SK-N-SH (cell line): ENCODE measurements around the gene CUL7. TPM values are rescaled to one million over a fixed set of nuclear protein-coding genes. Genes with fewer than 3 reads are reported as not detected.

ENCODE experiments used
- CTCF ChIA-PET: fragments of 300-600, 350-600 bp; formaldehyde crosslinking; extraction: SDS; loops from one replicate; lab custom pipeline; 2021; lab: Yijun Ruan, JAX
- POLR2A ChIA-PET: fragments of 350-600 bp; sonication (Branson Sonifier 250); formaldehyde crosslinking; extraction: SDS; loops from one replicate; lab custom pipeline; 2020; ENCODE audit warnings: antibody characterized with exemption, inconsistent platforms; lab: Yijun Ruan, JAX
- DNase-seq: peaks from one replicate; pipeline ENCODE4 v3.0.0; 2012
- H2AFZ ChIP-seq: fragments of 200-600 bp; sonication (generic); 2 replicates; pipeline ENCODE4 v1.8.1; 2016; ENCODE audit warnings: antibody characterized with exemption, mild to moderate bottlenecking, low read depth
- H3F3A ChIP-seq: fragments of 200-600 bp; sonication (generic); replicated peaks from 2 replicates; pipeline ENCODE3; 2016; ENCODE audit warnings: antibody characterized with exemption, mild to moderate bottlenecking; ENCODE audit not compliant: insufficient read depth
- H3K27ac ChIP-seq, 2 experiments: fragments of 200-500 bp in 1 of 2; fragments of 200-600 bp in 1 of 2; sonication (Bioruptor generic) in 1 of 2; sonication (generic), shearing (Covaris generic) in 1 of 2; 2 replicates each; pipeline versions ENCODE4 v1.5.1 to v1.6.1; 2014 to 2016; ENCODE audit warnings: low read depth in 2 of 2, inconsistent platforms in 1 of 2, low read length in 1 of 2, mild to moderate bottlenecking in 1 of 2, mixed read lengths in 1 of 2
- H3K27me3 ChIP-seq: fragments of 200-600 bp; sonication (generic), shearing (Covaris generic); 2 replicates; pipeline ENCODE4 v1.6.1; 2016; ENCODE audit warnings: mixed run types; ENCODE audit not compliant: insufficient read depth
- H3K36me3 ChIP-seq, 2 experiments: fragments of 200-500 bp in 1 of 2; fragments of 200-600 bp in 1 of 2; sonication (Bioruptor generic) in 1 of 2; sonication (generic) in 1 of 2; replicated peaks in 1 of 2; 2 replicates each; pipeline versions ENCODE3 to v1.5.1; 2014 to 2016; ENCODE audit warnings: low read length in 1 of 2, mild to moderate bottlenecking in 1 of 2; ENCODE audit not compliant: insufficient read depth in 2 of 2, control insufficient read depth in 1 of 2
- H3K4me1 ChIP-seq, 2 experiments: fragments of 200-500 bp in 1 of 2; fragments of 200-600 bp in 1 of 2; sonication (Bioruptor generic) in 1 of 2; sonication (generic), shearing (Covaris generic) in 1 of 2; 2 replicates each; pipeline versions ENCODE4 v1.5.1 to v1.6.1; 2014 to 2016; ENCODE audit warnings: low read depth in 1 of 2, low read length in 1 of 2, mixed run types in 1 of 2; ENCODE audit not compliant: insufficient read depth in 2 of 2, control insufficient read depth in 1 of 2
- H3K4me2 ChIP-seq: fragments of 200-600 bp; sonication (generic), shearing (Covaris generic); 2 replicates; pipeline ENCODE4 v1.6.1; 2017; ENCODE audit warnings: mixed run types
- H3K4me3 ChIP-seq, 2 experiments: fragments of 200-500 bp in 1 of 2; fragments of 200-600 bp in 1 of 2; sonication (Bioruptor generic) in 1 of 2; sonication (generic), shearing (Covaris generic) in 1 of 2; 2 replicates each; pipeline versions ENCODE4 v1.5.1 to v1.8.1; 2014 to 2016; ENCODE audit warnings: low read depth in 2 of 2, inconsistent platforms in 1 of 2, low read length in 1 of 2, mild to moderate bottlenecking in 1 of 2, mixed read lengths in 1 of 2, moderate library complexity in 1 of 2
- H3K79me2 ChIP-seq: fragments of 200-600 bp; sonication (generic); 2 replicates; pipeline ENCODE4 v1.8.1; 2017; ENCODE audit warnings: mild to moderate bottlenecking; ENCODE audit not compliant: insufficient read depth
- H3K9ac ChIP-seq: fragments of 200-600 bp; sonication (generic); 2 replicates; pipeline ENCODE4 v1.6.1; 2017; ENCODE audit warnings: mixed run types
- H3K9me2 ChIP-seq: fragments of 200-600 bp; sonication (generic); 2 replicates; pipeline ENCODE4 v1.6.1; 2017; ENCODE audit warnings: mixed run types
- H3K9me3 ChIP-seq: fragments of 200-600 bp; sonication (generic); 2 replicates; pipeline ENCODE4 v1.6.1; 2017; ENCODE audit warnings: mixed run types, mild to moderate bottlenecking, moderate library complexity
- H4K20me1 ChIP-seq: fragments of 200-600 bp; sonication (generic); 2 replicates; pipeline ENCODE4 v1.6.1; 2017; ENCODE audit warnings: mild to moderate bottlenecking, mixed run types; ENCODE audit not compliant: insufficient read depth
- CHD2 ChIP-seq: fragments of 150-350 bp; IDR thresholded peaks from 2 replicates; pipeline ENCODE4 v1.6.1; 2018; ENCODE audit warnings: low read length; ENCODE audit not compliant: partially characterized antibody
- ELF1 ChIP-seq: IDR thresholded peaks from 2 replicates; pipeline ENCODE4 v1.4.0; 2012
- EP300 ChIP-seq, 2 experiments: IDR thresholded peaks; 2 replicates each; pipeline versions ENCODE4 v1.4.0 to v1.6.1; 2012; ENCODE audit warnings: borderline replicate concordance in 1 of 2, low read depth in 1 of 2, low read length in 1 of 2
- FOSL2 ChIP-seq: IDR thresholded peaks from 2 replicates; pipeline ENCODE4 v1.4.0; 2012; ENCODE audit warnings: low read depth, mild to moderate bottlenecking, moderate library complexity, borderline replicate concordance
- FOXJ3 ChIP-seq: sonication (generic); formaldehyde crosslinking; IDR thresholded peaks from 2 replicates; pipeline ENCODE4 v1.5.1; 2020; ENCODE audit warnings: mild to moderate bottlenecking, missing genetic modification reagents
- FOXM1 ChIP-seq: IDR thresholded peaks from 2 replicates; pipeline ENCODE4 v1.4.0; 2012; ENCODE audit warnings: low read depth, mild to moderate bottlenecking
- GABPA ChIP-seq: IDR thresholded peaks from 2 replicates; pipeline ENCODE4 v1.4.0; 2012; ENCODE audit warnings: low read depth, mild to moderate bottlenecking
- GATA2 ChIP-seq: sonication (generic); formaldehyde crosslinking; IDR thresholded peaks from 2 replicates; pipeline ENCODE4 v1.5.0; 2020; ENCODE audit warnings: mild to moderate bottlenecking, missing genetic modification reagents
- IRF3 ChIP-seq: fragments of 150-350 bp; IDR thresholded peaks from 2 replicates; pipeline ENCODE4 v1.6.1; 2016; ENCODE audit warnings: mild to moderate bottlenecking, low read depth, low read length
- MAX ChIP-seq: IDR thresholded peaks from 2 replicates; pipeline ENCODE4 v1.4.0; 2012; ENCODE audit warnings: low read depth
- NFIC ChIP-seq: IDR thresholded peaks from 2 replicates; pipeline ENCODE4 v1.4.0; 2012; ENCODE audit warnings: borderline replicate concordance
- RFX5 ChIP-seq: IDR thresholded peaks from 2 replicates; pipeline ENCODE4 v1.6.1; 2012; ENCODE audit warnings: mild to moderate bottlenecking, improper control_type of control experiment, low read length
- RXRA ChIP-seq: IDR thresholded peaks from 2 replicates; pipeline ENCODE4 v1.4.0; 2012; ENCODE audit warnings: low read depth, mild to moderate bottlenecking, borderline replicate concordance
- SIN3A ChIP-seq: IDR thresholded peaks from 2 replicates; pipeline ENCODE4 v1.6.1; 2012; ENCODE audit warnings: low read depth, mild to moderate bottlenecking, low read length, moderate library complexity, borderline replicate concordance
- SMC3 ChIP-seq: IDR thresholded peaks from 2 replicates; pipeline ENCODE4 v1.6.1; 2012; ENCODE audit warnings: low read depth, low read length, improper control_type of control experiment
- TEAD4 ChIP-seq: IDR thresholded peaks from 2 replicates; pipeline ENCODE4 v1.4.0; 2012; ENCODE audit warnings: mild to moderate bottlenecking, borderline replicate concordance; ENCODE audit not compliant: insufficient read depth
- USF2 ChIP-seq: fragments of 150-350 bp; IDR thresholded peaks from 2 replicates; pipeline ENCODE4 v1.6.1; 2017; ENCODE audit warnings: antibody characterized with exemption, low read length, low read depth, borderline replicate concordance
- YY1 ChIP-seq: IDR thresholded peaks from 2 replicates; pipeline ENCODE4 v1.4.0; 2012; ENCODE audit warnings: low read depth, mild to moderate bottlenecking
- WGBS: methylation state at CpG from one replicate; pipeline ENCODE4 v1.1.6; 2017; ENCODE audit warnings: low lambda C conversion rate; 5-methylcytosine and 5-hydroxymethylcytosine counted together
- polyA plus RNA-seq, 3 experiments: library from polyadenylated mRNA; depleted of rRNA; stranded (reverse); fragments of >200 nt; gene quantifications; 2 replicates each; pipeline ENCODE4 v1.2.3, GENCODE V29; 2012

The CUL7 gene
- polyA plus RNA-seq, 1 of the 3 experiments (the other 2 are of a cell fraction), result 46.9 TPM

- 98% methylated on average over 6 of the region's 8 CpGs for WGBS
- Histone ChIP-seq H4K20me1 (peaks cover 36% of the 10 kb centered on the region), H3K4me3 (no peak overlapping the region), H2AFZ (no peak overlapping the region), H3K27ac (no peak overlapping the region), H3K4me2 (no peak overlapping the region), H3K36me3 (no peaks in the 10 kb centered on the region), H3K9ac (no peak overlapping the region), H3K27me3 (no peaks in the 10 kb centered on the region), H3F3A (peaks cover 4% of the 10 kb centered on the region), H3K4me1 (peaks cover 17 to 24% of the 10 kb centered on the region in 2 experiments; a peak in 3 of 4 replicates), H3K9me3 (no peaks in the 10 kb centered on the region), H3K79me2 (peaks cover 98% of the 10 kb centered on the region), H3K9me2 (no peaks in the 10 kb centered on the region)
- TF ChIP-seq GABPA, result no peak
- TF ChIP-seq ELF1, result no peak
- TF ChIP-seq EP300 (IDR thresholded peaks at IDR 0.05; ENCODE audit: borderline replicate concordance in 1 of 2, low read depth in 1 of 2, low read length in 1 of 2), result no peak
- no peak for TF ChIP-seq TEAD4
- no peak for TF ChIP-seq GATA2 (CRISPR knock-in tag)
- TF ChIP-seq USF2, result no peak
- TF ChIP-seq CHD2, result no peak
- TF ChIP-seq FOSL2, result no peak
- TF ChIP-seq NFIC, result no peak
- no peak for TF ChIP-seq FOXM1
- no peak for TF ChIP-seq IRF3
- TF ChIP-seq FOXJ3 (CRISPR knock-in tag), result no peak
- no peak for TF ChIP-seq MAX
- no peak for TF ChIP-seq YY1
- no peak for TF ChIP-seq RFX5
- no peak for TF ChIP-seq SIN3A
- TF ChIP-seq SMC3, result no peak
- no peak for TF ChIP-seq RXRA
- DNase-seq, result no peak
- ChIA-PET POLR2A (interaction anchor here (1.8 kb wide), 1 partner anchor 9 kb away, joined by 6 read pairs; the partner anchor contains the start of gene PTK7), CTCF (interaction anchor here (1.0 to 1.1 kb wide), 2 partner anchors 44 to 58 kb away, joined by 3 read pairs; no protein-coding TSS in a partner anchor)
Observed at GRCh38 chr6:43086022-43086658, 32.5 kb upstream of the CUL7 start.
